GM19324 (cell line): ENCODE results near the gene LPP.

ENCODE experiments used
- ATAC-seq: cut with Tn5 transposase; IDR thresholded peaks from one replicate; pipeline ENCODE4 v1.9.1; 2021; ENCODE audit warnings: mild to moderate bottlenecking, moderate library complexity; ENCODE audit not compliant: unreplicated experiment, low FRiP score

LPP gene

GRCh38 chr3:188706176-188706575 lies 552.2 kb downstream of the LPP start:
- ATAC-seq: no peak

GRCh38 chr3:188706599-188706998 lies 552.6 kb downstream of the LPP start:
- no peak for ATAC-seq

GRCh38 chr3:188707381-188708288 lies 553.7 kb downstream of the LPP start:
- no peak for ATAC-seq

GRCh38 chr3:188711881-188712247 lies 557.9 kb downstream of the LPP start:
- no peak for ATAC-seq

- no peak for ATAC-seq
Observed at GRCh38 chr3:188712248-188712924, 558.4 kb downstream of the LPP start.

GRCh38 chr3:188712991-188713390 lies 559.0 kb downstream of the LPP start:
- ATAC-seq: no peak

GRCh38 chr3:188719545-188719944 lies 565.6 kb downstream of the LPP start:
- no peak for ATAC-seq

GRCh38 chr3:188720215-188720614 lies 566.3 kb downstream of the LPP start:
- ATAC-seq: no peak

- no peak for ATAC-seq
Observed at GRCh38 chr3:188720636-188721035, 566.7 kb downstream of the LPP start.

GRCh38 chr3:188721312-188721711 lies 567.4 kb downstream of the LPP start:
- no peak for ATAC-seq

- no peak for ATAC-seq
Observed at GRCh38 chr3:188721990-188722389, 568.0 kb downstream of the LPP start.

- ATAC-seq: no peak
Observed at GRCh38 chr3:188722963-188723362, 569.0 kb downstream of the LPP start.

GRCh38 chr3:188727052-188727451 lies 573.1 kb downstream of the LPP start:
- no peak for ATAC-seq

GRCh38 chr3:188728371-188728896 lies 574.5 kb downstream of the LPP start:
- ATAC-seq: no peak

- no peak for ATAC-seq
Observed at GRCh38 chr3:188729422-188729821, 575.5 kb downstream of the LPP start.

GRCh38 chr3:188734395-188734794 lies 580.4 kb downstream of the LPP start:
- ATAC-seq: no peak

GRCh38 chr3:188739511-188739910 lies 585.6 kb downstream of the LPP start:
- ATAC-seq: no peak

GRCh38 chr3:188740010-188740409 lies 586.1 kb downstream of the LPP start:
- ATAC-seq: no peak

- no peak for ATAC-seq
Observed at GRCh38 chr3:188742755-188743550, 589.0 kb downstream of the LPP start.

- no peak for ATAC-seq
Observed at GRCh38 chr3:188744166-188744565, 590.2 kb downstream of the LPP start.

- no peak for ATAC-seq
Observed at GRCh38 chr3:188745031-188745430, 591.1 kb downstream of the LPP start.
